H1 (cell line): ENCODE measurements around the gene FBLN5. TPM values are rescaled to one million over a fixed set of nuclear protein-coding genes. Genes with fewer than 3 reads are reported as not detected.
A peak's percentile ranks its signal among the peaks of the same experiment; 100 is the strongest.

Experiments used
- CTCF ChIA-PET: fragments of 300-600 bp; sonication (Branson Sonifier 250); formaldehyde crosslinking; loops from one replicate; lab custom pipeline; 2021; ENCODE audit not compliant: partially characterized antibody; lab: Charles Lee
- POLR2A ChIA-PET: fragments of 300-600 bp; sonication (Branson Sonifier 250); formaldehyde crosslinking; loops from one replicate; lab custom pipeline; 2021; ENCODE audit warnings: inconsistent platforms; ENCODE audit not compliant: partially characterized antibody; lab: Charles Lee
- DNase-seq, 2 experiments: peaks; one replicate each; pipeline versions ENCODE4 v3.0.0 to v3.0.0-alpha.2; 2010 to 2022; ENCODE audit warnings: low spot score in 2 of 2, low read depth in 1 of 2, mixed read lengths in 1 of 2
- FAIRE-seq: peaks from 2 replicates; lab custom pipeline; 2011; peaks lifted over from hg19 to GRCh38; lab: Jason Lieb, UNC
- H2AFZ ChIP-seq: 2 replicates; pipeline ENCODE4 v1.8.1; 2012; ENCODE audit warnings: low read length, inconsistent platforms
- H2AK5ac ChIP-seq: 2 replicates; pipeline ENCODE4 v1.6.1; 2013; ENCODE audit warnings: low read depth, low read length
- H2BK120ac ChIP-seq: replicated peaks from 2 replicates; pipeline ENCODE3; 2013; ENCODE audit warnings: low read depth, low read length, inconsistent platforms
- H2BK12ac ChIP-seq: 2 replicates; pipeline ENCODE4 v1.6.1; 2013; ENCODE audit warnings: low read depth, low read length
- H2BK15ac ChIP-seq: 2 replicates; pipeline ENCODE4 v1.6.1; 2013; ENCODE audit warnings: low read length
- H2BK20ac ChIP-seq: 2 replicates; pipeline ENCODE4 v1.6.1; 2013; ENCODE audit warnings: low read length
- H2BK5ac ChIP-seq: 2 replicates; pipeline ENCODE4 v1.6.1; 2013; ENCODE audit warnings: low read depth, low read length
- H3K14ac ChIP-seq: 2 replicates; pipeline ENCODE4 v1.6.1; 2013; ENCODE audit warnings: inconsistent platforms; ENCODE audit not compliant: insufficient read length
- H3K18ac ChIP-seq: 2 replicates; pipeline ENCODE4 v1.6.1; 2013; ENCODE audit warnings: low read length; ENCODE audit errors: extremely low read depth
- H3K23ac ChIP-seq: 2 replicates; pipeline ENCODE4 v1.6.1; 2013; ENCODE audit warnings: inconsistent platforms; ENCODE audit not compliant: insufficient read length
- H3K23me2 ChIP-seq: 2 replicates; pipeline ENCODE4 v1.6.1; 2013; ENCODE audit warnings: low read depth, low read length
- H3K27ac ChIP-seq: 2 replicates; pipeline ENCODE4 v1.6.1; 2011; ENCODE audit warnings: low read depth, low read length, inconsistent platforms
- H3K27me3 ChIP-seq, 4 experiments: replicated peaks in 1 of 4; 1 replicate in 1 of 4; 2 replicates in 3 of 4; pipeline versions ENCODE4 v1.6.1 to v1.8.1; 2011 to 2013; ENCODE audit warnings: low read length in 3 of 4, mild to moderate bottlenecking in 3 of 4, inconsistent platforms in 2 of 4, mixed read lengths in 2 of 4, moderate library complexity in 1 of 4; ENCODE audit not compliant: control insufficient read depth in 3 of 4, insufficient read depth in 3 of 4; ENCODE audit errors: extremely low read depth in 1 of 4
- H3K36me3 ChIP-seq, 4 experiments: 2 replicates each; pipeline versions ENCODE4 v1.6.1 to v1.8.1; 2011 to 2013; ENCODE audit warnings: mild to moderate bottlenecking in 4 of 4, low read length in 3 of 4, moderate library complexity in 2 of 4, control low read depth in 1 of 4, inconsistent platforms in 1 of 4; ENCODE audit not compliant: insufficient read depth in 4 of 4, control insufficient read depth in 2 of 4
- H3K4ac ChIP-seq: replicated peaks from 2 replicates; pipeline ENCODE3; 2013; ENCODE audit warnings: low read length, low read depth, mixed read lengths, inconsistent platforms; ENCODE audit not compliant: insufficient read length
- H3K4me1 ChIP-seq, 4 experiments: replicated peaks in 1 of 4; 1 replicate in 1 of 4; 2 replicates in 3 of 4; pipeline versions ENCODE4 v1.6.1 to v1.8.1; 2011 to 2013; ENCODE audit warnings: low read length in 3 of 4, inconsistent platforms in 2 of 4, mixed read lengths in 1 of 4; ENCODE audit not compliant: insufficient read depth in 4 of 4, control insufficient read depth in 3 of 4
- H3K4me2 ChIP-seq, 2 experiments: 2 replicates each; pipeline versions ENCODE4 v1.6.1 to v1.8.1; 2011 to 2013; ENCODE audit warnings: low read depth in 2 of 2, low read length in 2 of 2, control low read depth in 1 of 2, inconsistent platforms in 1 of 2, mild to moderate bottlenecking in 1 of 2; ENCODE audit not compliant: insufficient read depth in 1 of 2
- H3K4me3 ChIP-seq, 4 experiments: fragments of 200-600, 300-600 bp in 1 of 4; sonication (generic), shearing (Covaris generic), sonication (Bioruptor Twin) in 1 of 4; 2 replicates each; pipeline versions ENCODE4 v1.5.1 to v1.8.1; 2011 to 2016; ENCODE audit warnings: low read length in 4 of 4, low read depth in 3 of 4, control low read depth in 2 of 4, inconsistent platforms in 2 of 4, mild to moderate bottlenecking in 2 of 4, mixed read lengths in 1 of 4, moderate library complexity in 1 of 4; ENCODE audit not compliant: insufficient read depth in 2 of 4; ENCODE audit errors: extremely low read depth in 1 of 4
- H3K56ac ChIP-seq: replicated peaks from 2 replicates; pipeline ENCODE3; 2013; ENCODE audit warnings: low read depth, mild to moderate bottlenecking, mixed read lengths, low read length, inconsistent platforms; ENCODE audit not compliant: insufficient read length
- H3K79me1 ChIP-seq: 2 replicates; pipeline ENCODE4 v1.6.1; 2013; ENCODE audit warnings: low read depth, low read length, control low read depth
- H3K79me2 ChIP-seq, 2 experiments: 2 replicates each; pipeline versions ENCODE4 v1.6.1 to v1.8.1; 2012 to 2013; ENCODE audit warnings: low read length in 2 of 2, mild to moderate bottlenecking in 2 of 2, inconsistent platforms in 1 of 2; ENCODE audit not compliant: insufficient read depth in 2 of 2, control insufficient read depth in 1 of 2
- H3K9ac ChIP-seq, 4 experiments: replicated peaks in 1 of 4; 1 replicate in 1 of 4; 2 replicates in 3 of 4; pipeline versions ENCODE4 v1.6.1 to v1.8.1; 2011 to 2013; ENCODE audit warnings: low read depth in 3 of 4, low read length in 3 of 4, control low read depth in 2 of 4, mild to moderate bottlenecking in 2 of 4, moderate library complexity in 2 of 4, inconsistent platforms in 1 of 4; ENCODE audit errors: extremely low read depth in 1 of 4
- H3K9me3 ChIP-seq, 2 experiments: 2 replicates each; pipeline versions ENCODE4 v1.6.1 to v1.8.1; 2012 to 2013; ENCODE audit warnings: mild to moderate bottlenecking in 2 of 2, moderate library complexity in 2 of 2, control low read depth in 1 of 2, inconsistent platforms in 1 of 2, low read depth in 1 of 2, low read length in 1 of 2, mixed read lengths in 1 of 2; ENCODE audit not compliant: insufficient read depth in 2 of 2
- H4K20me1 ChIP-seq, 2 experiments: replicated peaks in 1 of 2; 2 replicates each; pipeline versions ENCODE3 to v1.8.1; 2011 to 2013; ENCODE audit warnings: inconsistent platforms in 2 of 2, low read length in 2 of 2, mild to moderate bottlenecking in 1 of 2; ENCODE audit not compliant: insufficient read depth in 2 of 2, control insufficient read depth in 1 of 2
- H4K5ac ChIP-seq: 2 replicates; pipeline ENCODE4 v1.6.1; 2013; ENCODE audit warnings: low read length, low read depth, mixed read lengths, inconsistent platforms; ENCODE audit not compliant: insufficient read length
- H4K8ac ChIP-seq: 2 replicates; pipeline ENCODE4 v1.8.0; 2013; ENCODE audit warnings: mild to moderate bottlenecking, moderate library complexity, low read length, inconsistent platforms; ENCODE audit not compliant: insufficient read depth; ENCODE audit errors: extremely low read depth
- H4K91ac ChIP-seq: replicated peaks from 2 replicates; pipeline ENCODE3; 2013; ENCODE audit warnings: low read length, mixed read lengths, inconsistent platforms; ENCODE audit not compliant: insufficient read length
- ASH2L ChIP-seq: fragments of 200-600, 300-600 bp; sonication (generic); IDR thresholded peaks from one replicate; pipeline ENCODE4 v1.7.1; 2017; ENCODE audit warnings: low read length
- CHD1 ChIP-seq: IDR thresholded peaks from 2 replicates; pipeline ENCODE4 v1.6.1; 2012; ENCODE audit warnings: low read depth, low read length, improper control_type of control experiment
- CREB1 ChIP-seq: IDR thresholded peaks from 2 replicates; pipeline ENCODE4 v1.6.1; 2012; ENCODE audit warnings: inconsistent platforms
- EP300 ChIP-seq, 2 experiments: IDR thresholded peaks; 1 replicate in 1 of 2; 2 replicates in 1 of 2; pipeline ENCODE4 v1.6.1; 2011 to 2012; ENCODE audit warnings: low read depth in 2 of 2, low read length in 2 of 2, mild to moderate bottlenecking in 2 of 2, borderline replicate concordance in 1 of 2, inconsistent platforms in 1 of 2, moderate library complexity in 1 of 2
- FOSL1 ChIP-seq: IDR thresholded peaks from 2 replicates; pipeline ENCODE4 v1.6.1; 2011; ENCODE audit warnings: mild to moderate bottlenecking, low read depth, low read length, moderate library complexity; ENCODE audit not compliant: insufficient read depth
- HDAC6 ChIP-seq: IDR thresholded peaks from one replicate; pipeline ENCODE4 v1.7.1; 2012; ENCODE audit warnings: low read depth, mild to moderate bottlenecking, inconsistent platforms, low read length, moderate library complexity
- KDM1A ChIP-seq: fragments of 200-600, 300-600 bp; sonication (generic); IDR thresholded peaks from 2 replicates; pipeline ENCODE4 v1.7.1; 2016; ENCODE audit warnings: mild to moderate bottlenecking, low read length, borderline replicate concordance
- SP4 ChIP-seq: IDR thresholded peaks from 2 replicates; pipeline ENCODE4 v1.6.1; 2012; ENCODE audit warnings: low read length, inconsistent platforms
- TAF7 ChIP-seq: optimal IDR thresholded peaks from 2 replicates; pipeline ENCODE3; 2011; ENCODE audit warnings: low read depth, mild to moderate bottlenecking, inconsistent platforms, low read length, moderate library complexity, borderline replicate concordance
- WGBS, 2 experiments: shearing (Covaris generic) in 1 of 2; methylation state at CpG; one replicate each; pipeline versions ENCODE4 v1.1.6 to v1.1.7; 2013 to 2015; ENCODE audit warnings: low lambda C conversion rate in 2 of 2, mixed read lengths in 2 of 2, inconsistent platforms in 1 of 2, low coverage in 1 of 2, missing lambda C conversion rate in 1 of 2; ENCODE audit not compliant: insufficient replicate concordance in 2 of 2, insufficient coverage in 1 of 2, insufficient read length in 1 of 2; ENCODE audit errors: extremely low coverage in 1 of 2, missing lambda C conversion rate in 1 of 2; 5-methylcytosine and 5-hydroxymethylcytosine counted together
- polyA plus RNA-seq, 7 experiments: library from polyadenylated mRNA; depleted of rRNA in 3 of 7; stranded (reverse) in 5 of 7; unstranded in 2 of 7; fragments of >200 nt in 5 of 7; fragments of 200-250 nt in 2 of 7; gene quantifications; 1 replicate in 5 of 7; 2 replicates in 1 of 7; 4 replicates in 1 of 7; pipeline versions ENCODE4 v1.2.1 to v1.2.3, GENCODE V29; 2011 to 2013; ENCODE audit warnings: missing spikeins in 2 of 7, mixed read lengths in 2 of 7
- total RNA-seq: library from RNA; stranded (reverse); fragmentation: NEBNext Ultra II Directional; extraction: Animal tissue kit (Norgen Biotek cat#: 25700); gene quantifications from 2 replicates; pipeline ENCODE4 v1.2.1, GENCODE V29; 2021
- TF ChIP-seq, protein P1 (sequence below), 3 experiments: IDR thresholded peaks; 1 replicate in 2 of 3; 2 replicates in 1 of 3; pipeline versions ENCODE4 v1.5.1 to v1.6.1; 2011; ENCODE audit warnings: low read length in 3 of 3, mild to moderate bottlenecking in 3 of 3, inconsistent platforms in 2 of 3, low read depth in 1 of 3, moderate library complexity in 1 of 3; ENCODE audit not compliant: insufficient read depth in 1 of 3; ENCODE audit errors: control extremely low read depth in 1 of 3

FBLN5 gene
- total and polyA plus RNA-seq, 2 of the 8 experiments (the other 6 are each of a cell fraction or from before 2014, with no cell fraction given): 0.88 to 3.5 TPM

DNA sequence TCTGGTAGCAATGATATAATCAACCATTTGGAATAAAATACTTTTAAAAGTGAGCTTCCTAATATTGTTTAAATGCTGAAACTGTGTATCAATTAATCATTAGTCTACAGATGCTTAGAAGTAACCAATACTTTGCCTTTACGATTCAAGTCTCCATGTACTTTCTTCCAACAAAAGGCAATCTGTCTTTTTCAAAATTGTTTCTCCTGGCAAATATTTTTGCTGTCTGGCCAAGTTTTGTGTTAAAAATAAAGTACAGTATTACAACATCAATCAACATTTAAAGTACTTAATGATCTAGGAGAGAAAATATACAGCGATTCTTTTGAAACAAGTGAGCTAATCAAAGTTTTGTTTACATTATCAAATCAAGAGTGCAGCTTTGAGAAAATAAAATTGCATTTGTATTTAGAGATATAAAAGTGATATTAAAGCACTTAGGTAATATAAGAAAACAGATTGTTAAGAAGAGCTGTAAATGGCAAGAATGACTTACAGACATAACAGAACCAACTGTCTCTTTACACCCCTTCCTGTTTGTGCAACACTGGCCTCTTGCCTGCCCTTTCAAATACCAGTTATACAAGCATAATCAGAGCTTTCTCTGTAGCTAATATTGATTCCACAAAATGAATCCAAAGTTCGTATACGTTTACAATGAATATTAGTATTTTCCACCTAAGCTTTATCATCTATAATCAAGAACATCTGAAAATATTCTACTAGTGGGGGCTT lies 38.2 kb upstream of the FBLN5 start:
- POLR2A ChIA-PET: interaction anchor here (1.2 kb wide), 1 partner anchor 11 kb away, joined by 3 read pairs; no protein-coding TSS in a partner anchor
- TF ChIP-seq CREB1: no peak
- no peak for TF ChIP-seq ASH2L
- TF ChIP-seq FOSL1: no peak
- TF ChIP-seq CHD1: no peak
- TF ChIP-seq HDAC6: no peak
- no peak for TF ChIP-seq EP300 (IDR thresholded peaks at IDR 0.05; ENCODE audit: borderline replicate concordance in 1 of 2, low read depth in 2 of 2, low read length in 2 of 2)
- TF ChIP-seq, protein P1, sequence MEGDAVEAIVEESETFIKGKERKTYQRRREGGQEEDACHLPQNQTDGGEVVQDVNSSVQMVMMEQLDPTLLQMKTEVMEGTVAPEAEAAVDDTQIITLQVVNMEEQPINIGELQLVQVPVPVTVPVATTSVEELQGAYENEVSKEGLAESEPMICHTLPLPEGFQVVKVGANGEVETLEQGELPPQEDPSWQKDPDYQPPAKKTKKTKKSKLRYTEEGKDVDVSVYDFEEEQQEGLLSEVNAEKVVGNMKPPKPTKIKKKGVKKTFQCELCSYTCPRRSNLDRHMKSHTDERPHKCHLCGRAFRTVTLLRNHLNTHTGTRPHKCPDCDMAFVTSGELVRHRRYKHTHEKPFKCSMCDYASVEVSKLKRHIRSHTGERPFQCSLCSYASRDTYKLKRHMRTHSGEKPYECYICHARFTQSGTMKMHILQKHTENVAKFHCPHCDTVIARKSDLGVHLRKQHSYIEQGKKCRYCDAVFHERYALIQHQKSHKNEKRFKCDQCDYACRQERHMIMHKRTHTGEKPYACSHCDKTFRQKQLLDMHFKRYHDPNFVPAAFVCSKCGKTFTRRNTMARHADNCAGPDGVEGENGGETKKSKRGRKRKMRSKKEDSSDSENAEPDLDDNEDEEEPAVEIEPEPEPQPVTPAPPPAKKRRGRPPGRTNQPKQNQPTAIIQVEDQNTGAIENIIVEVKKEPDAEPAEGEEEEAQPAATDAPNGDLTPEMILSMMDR (IDR thresholded peaks at IDR 0.05; ENCODE audit: control extremely low read depth in 1 of 3, insufficient read depth in 1 of 3, low read depth in 1 of 3, low read length in 3 of 3): no peak
- no peak for TF ChIP-seq SP4
- TF ChIP-seq TAF7: no peak
- no peak for TF ChIP-seq KDM1A

More for the DNA sequence above, 38.2 kb upstream of the FBLN5 start:
- H2BK20ac ChIP-seq: no peak overlapping the region
- H3K79me1 ChIP-seq: no peaks in the 10 kb centered on the region
- no peak overlapping the region for H4K5ac ChIP-seq
- 74% methylated on average over 4 of the region's 4 CpGs; no CpG with 5 or more reads in 1 of the 2 experiments for WGBS, 2 experiments
- H3K4ac ChIP-seq: no peak overlapping the region
- H3K4me3 ChIP-seq: no peak overlapping the region
- H2AFZ ChIP-seq: no peak overlapping the region
- H3K9me3 ChIP-seq: no peaks in the 10 kb centered on the region
- H3K36me3 ChIP-seq: peaks cover 0 to 28% (median 8%) of the 10 kb centered on the region in 4 experiments; a peak in 5 of 8 replicates
- CTCF ChIA-PET: interaction anchor here (0.6 to 2.7 kb wide), 3 partner anchors 11 to 38 kb away, joined by 3 to 14 read pairs (median 3); partner anchors contain the start of gene FBLN5
- no peak for DNase-seq
- no peak overlapping the region for H2BK120ac ChIP-seq
- peak overlapping the region in 1 of 4 experiments; percentile 34; a peak in 1 of 7 replicates for H3K9ac ChIP-seq
- no peak overlapping the region for H3K18ac ChIP-seq
- H3K4me1 ChIP-seq: no peaks in the 10 kb centered on the region
- H4K91ac ChIP-seq: no peak overlapping the region
- no peak overlapping the region for H2BK5ac ChIP-seq
- H3K14ac ChIP-seq: no peak overlapping the region
- H3K56ac ChIP-seq: no peak overlapping the region
- no peak for FAIRE-seq
- H2BK15ac ChIP-seq: no peak overlapping the region
- no peaks in the 10 kb centered on the region for H3K79me2 ChIP-seq
- H2AK5ac ChIP-seq: no peak overlapping the region
- no peak overlapping the region for H3K4me2 ChIP-seq
- H3K23me2 ChIP-seq: no peaks in the 10 kb centered on the region
- no peak overlapping the region for H4K8ac ChIP-seq
- no peak overlapping the region for H3K23ac ChIP-seq
- no peak overlapping the region for H2BK12ac ChIP-seq
- H3K27me3 ChIP-seq: peaks cover 0 to 1% (median 0%) of the 10 kb centered on the region in 4 experiments; a peak in 1 of 7 replicates
- H4K20me1 ChIP-seq: no peaks in the 10 kb centered on the region
- no peak overlapping the region for H3K27ac ChIP-seq
